Naive thymus-derived CD8-positive, alpha-beta T cell (primary cell): ENCODE data around the gene TMEM60. TPM values are rescaled to one million over a fixed set of nuclear protein-coding genes. Genes with fewer than 3 reads are reported as not detected.
A peak's percentile ranks its signal among the peaks of the same experiment; 100 is the strongest.

Source experiments
- ATAC-seq, 2 donors: fragments of 150-1000 bp; cut with Tn5 transposase in 1 of 2; sonication (Bioruptor Pico), chemical (Tn5 transposase) in 1 of 2; 1 replicate in 1 of 2; 2 replicates in 1 of 2; pipeline ENCODE4 v1.10.0; 2021; ENCODE audit warnings: mild to moderate bottlenecking in 2 of 2, moderate library complexity in 2 of 2
- POLR2A ChIA-PET: fragments of 350-600 bp; sonication (Branson Sonifier 250); formaldehyde crosslinking; loops from one replicate; lab custom pipeline; 2021; ENCODE audit warnings: antibody characterized with exemption; lab: Charles Lee
- DNase-seq, 10 donors: peaks; one replicate each; pipeline versions ENCODE4 v3.0.0 to v3.0.0-alpha.2; 2020 to 2022
- H3K27ac Mint-ChIP-seq, 10 donors: one replicate each; pipeline ENCODE4 v1.8.0; 2020 to 2022; ENCODE audit warnings: mild to moderate bottlenecking in 10 of 10, mixed read lengths in 10 of 10, moderate library complexity in 4 of 10, inconsistent platforms in 1 of 10
- H3K27me3 Mint-ChIP-seq, 5 donors: one replicate each; pipeline ENCODE4 v1.8.0; 2021 to 2022; ENCODE audit warnings: mixed read lengths in 5 of 5
- H3K36me3 Mint-ChIP-seq, 3 donors: one replicate each; pipeline ENCODE4 v1.8.0; 2020 to 2022; ENCODE audit warnings: mixed read lengths in 3 of 3, mild to moderate bottlenecking in 2 of 3, inconsistent platforms in 1 of 3
- H3K4me1 Mint-ChIP-seq, 4 donors: one replicate each; pipeline ENCODE4 v1.8.0; 2021 to 2022; ENCODE audit warnings: mixed read lengths in 4 of 4
- H3K4me3 Mint-ChIP-seq, 10 donors: one replicate each; pipeline ENCODE4 v1.8.0; 2020 to 2022; ENCODE audit warnings: mild to moderate bottlenecking in 10 of 10, mixed read lengths in 10 of 10, moderate library complexity in 6 of 10, inconsistent platforms in 1 of 10
- H3K9me3 Mint-ChIP-seq, 9 donors: one replicate each; pipeline ENCODE4 v1.8.0; 2020 to 2022; ENCODE audit warnings: mixed read lengths in 9 of 9, mild to moderate bottlenecking in 3 of 9, inconsistent platforms in 1 of 9, moderate library complexity in 1 of 9
- polyA plus RNA-seq, 3 donors: library from polyadenylated mRNA; unstranded; fragments of 300-500 nt; fragmentation: Illumina TruSeq; gene quantifications; one replicate each; pipeline ENCODE4 v1.2.3, GENCODE V29; 2021
- total RNA-seq, 8 experiments: library from RNA in 2 of 8; stranded (reverse) in 2 of 8; gene quantifications; one replicate each; pipeline ENCODE4 v1.2.3 and lab custom pipeline; 2021 to 2026

Gene TMEM60
- total and polyA plus RNA-seq, 5 experiments from 2014 or later = 6.7 to 18.6 (median 8.4) TPM

GRCh38 chr7:77765906-77766800 lies 32.1 kb downstream of the TMEM60 start:
- DNase-seq (no peak), ATAC-seq (no peak)
- Mint-ChIP-seq H3K9me3 (no peaks in the 10 kb centered on the region), H3K4me3 (no peak overlapping the region), H3K36me3 (peaks cover 0 to 60% (median 4%) of the 10 kb centered on the region in 3 donors), H3K4me1 (peaks cover 12 to 36% (median 30%) of the 10 kb centered on the region in 4 donors), H3K27ac (peak overlapping the region in 4 of 10 donors; percentile 11 to 65 (median 40)), H3K27me3 (no peaks in the 10 kb centered on the region)
- POLR2A ChIA-PET = no interaction called here

- Mint-ChIP-seq H3K27me3 (no peaks in the 10 kb centered on the region), H3K36me3 (peaks cover 0 to 54% (median 4%) of the 10 kb centered on the region in 3 donors), H3K9me3 (no peaks in the 10 kb centered on the region), H3K4me3 (no peak overlapping the region), H3K27ac (peak overlapping the region in 1 of 10 donors; percentile 12), H3K4me1 (peaks cover 13 to 35% (median 33%) of the 10 kb centered on the region in 4 donors)
- ATAC-seq (no peak), DNase-seq (no peak)
- POLR2A ChIA-PET = no interaction called here
These were observed 32.8 kb downstream of the TMEM60 start for GRCh38 chr7:77765481-77765880.

- ATAC-seq (no peak), DNase-seq (no peak)
- H3K27me3 Mint-ChIP-seq = no peaks in the 10 kb centered on the region
- H3K9me3 Mint-ChIP-seq = no peaks in the 10 kb centered on the region
- POLR2A ChIA-PET = no interaction called here
- H3K27ac Mint-ChIP-seq = peak overlapping the region in 2 of 10 donors; percentile 38 to 51
- H3K36me3 Mint-ChIP-seq = peaks cover 0 to 23% (median 0%) of the 10 kb centered on the region in 3 donors
- H3K4me3 Mint-ChIP-seq = no peak overlapping the region
- H3K4me1 Mint-ChIP-seq = peaks cover 13 to 65% (median 41%) of the 10 kb centered on the region in 4 donors
These were observed 37.3 kb downstream of the TMEM60 start for GRCh38 chr7:77760809-77761453.

- Mint-ChIP-seq H3K36me3 (peaks cover 0 to 18% (median 0%) of the 10 kb centered on the region in 3 donors), H3K9me3 (no peaks in the 10 kb centered on the region), H3K27ac (peak overlapping the region in 6 of 10 donors; percentile 3 to 68 (median 37)), H3K27me3 (no peaks in the 10 kb centered on the region), H3K4me3 (no peak overlapping the region), H3K4me1 (peaks cover 16 to 63% (median 41%) of the 10 kb centered on the region in 4 donors)
- ATAC-seq (peak; percentile 70 to 75), DNase-seq (peak; percentile 36 to 80 (median 71))
- POLR2A ChIA-PET = no interaction called here
These were observed 38.8 kb downstream of the TMEM60 start for GRCh38 chr7:77759294-77759889.

- no peak for DNase-seq
- Mint-ChIP-seq H3K27me3 (no peaks in the 10 kb centered on the region), H3K9me3 (no peaks in the 10 kb centered on the region), H3K36me3 (peaks cover 0 to 23% (median 0%) of the 10 kb centered on the region in 3 donors), H3K27ac (peak overlapping the region; percentile 3 to 91 (median 71)), H3K4me1 (peaks cover 17 to 65% (median 43%) of the 10 kb centered on the region in 4 donors), H3K4me3 (no peak overlapping the region)
- peak in 1 of 2 donors; percentile 47 for ATAC-seq
- POLR2A ChIA-PET = no interaction called here
These were observed 40.6 kb downstream of the TMEM60 start for GRCh38 chr7:77757589-77757988.

- H3K4me3 Mint-ChIP-seq = peak overlapping the region in 1 of 10 donors; percentile 10
These were observed 45.1 kb downstream of the TMEM60 start for GRCh38 chr7:77753173-77753572.

GRCh38 chr7:77752016-77752415 lies 46.2 kb downstream of the TMEM60 start:
- H3K4me1 Mint-ChIP-seq = peaks cover 23 to 65% (median 61%) of the 10 kb centered on the region in 4 donors
- ATAC-seq (no peak), DNase-seq (no peak)
- H3K36me3 Mint-ChIP-seq = peaks cover 0 to 60% (median 10%) of the 10 kb centered on the region in 3 donors
- peak overlapping the region; percentile 42 to 71 (median 60) for H3K27ac Mint-ChIP-seq
- H3K9me3 Mint-ChIP-seq = no peaks in the 10 kb centered on the region
- POLR2A ChIA-PET = no interaction called here
- no peaks in the 10 kb centered on the region for H3K27me3 Mint-ChIP-seq
- H3K4me3 Mint-ChIP-seq = peak overlapping the region in 1 of 10 donors; percentile 30

More at GRCh38 chr7:77753173-77753572, 45.1 kb downstream of the TMEM60 start:
- no peak for ATAC-seq
- H3K27ac Mint-ChIP-seq = peak overlapping the region in 7 of 10 donors; percentile 3 to 82 (median 55)
- H3K9me3 Mint-ChIP-seq = no peaks in the 10 kb centered on the region
- peaks cover 0 to 59% (median 6%) of the 10 kb centered on the region in 3 donors for H3K36me3 Mint-ChIP-seq
- H3K27me3 Mint-ChIP-seq = no peaks in the 10 kb centered on the region
- POLR2A ChIA-PET = no interaction called here
- H3K4me1 Mint-ChIP-seq = peaks cover 24 to 62% (median 59%) of the 10 kb centered on the region in 4 donors
- no peak for DNase-seq

GRCh38 chr7:77747718-77748117 lies 50.5 kb downstream of the TMEM60 start:
- POLR2A ChIA-PET = no interaction called here
- Mint-ChIP-seq H3K9me3 (no peaks in the 10 kb centered on the region), H3K4me3 (no peak overlapping the region)

GRCh38 chr7:77747178-77747577 lies 51.1 kb downstream of the TMEM60 start:
- peaks cover 0 to 58% (median 14%) of the 10 kb centered on the region in 3 donors for H3K36me3 Mint-ChIP-seq
- H3K4me1 Mint-ChIP-seq = peaks cover 19 to 61% (median 48%) of the 10 kb centered on the region in 4 donors
- ATAC-seq = no peak
- H3K27ac Mint-ChIP-seq = peak overlapping the region in 6 of 10 donors; percentile 33 to 82 (median 53)
- H3K9me3 Mint-ChIP-seq = no peaks in the 10 kb centered on the region
- H3K27me3 Mint-ChIP-seq = no peaks in the 10 kb centered on the region
- no peak for DNase-seq
- H3K4me3 Mint-ChIP-seq = no peak overlapping the region
- POLR2A ChIA-PET = no interaction called here

More at GRCh38 chr7:77747718-77748117, 50.5 kb downstream of the TMEM60 start:
- Mint-ChIP-seq H3K27me3 (no peaks in the 10 kb centered on the region), H3K4me1 (peaks cover 22 to 66% (median 51%) of the 10 kb centered on the region in 4 donors), H3K27ac (peak overlapping the region in 8 of 10 donors; percentile 6 to 83 (median 42)), H3K36me3 (peaks cover 0 to 56% (median 13%) of the 10 kb centered on the region in 3 donors)
- ATAC-seq (no peak), DNase-seq (no peak)

GRCh38 chr7:77746824-77747165 lies 51.4 kb downstream of the TMEM60 start:
- POLR2A ChIA-PET = no interaction called here
- Mint-ChIP-seq H3K27ac (peak overlapping the region in 4 of 10 donors; percentile 33 to 60 (median 52)), H3K4me1 (peaks cover 17 to 57% (median 45%) of the 10 kb centered on the region in 4 donors), H3K27me3 (no peaks in the 10 kb centered on the region), H3K36me3 (peaks cover 0 to 60% (median 16%) of the 10 kb centered on the region in 3 donors), H3K9me3 (no peaks in the 10 kb centered on the region), H3K4me3 (no peak overlapping the region)
- ATAC-seq = no peak
- DNase-seq = no peak

GRCh38 chr7:77746164-77746823 lies 51.9 kb downstream of the TMEM60 start:
- ATAC-seq (no peak), DNase-seq (no peak)
- H3K9me3 Mint-ChIP-seq = no peaks in the 10 kb centered on the region
- peaks cover 0 to 59% (median 16%) of the 10 kb centered on the region in 3 donors for H3K36me3 Mint-ChIP-seq
- peaks cover 17 to 54% (median 41%) of the 10 kb centered on the region in 4 donors for H3K4me1 Mint-ChIP-seq
- H3K27ac Mint-ChIP-seq = peak overlapping the region in 4 of 10 donors; percentile 24 to 76 (median 48)
- peak overlapping the region in 1 of 10 donors; percentile 33 for H3K4me3 Mint-ChIP-seq
- POLR2A ChIA-PET = no interaction called here
- no peaks in the 10 kb centered on the region for H3K27me3 Mint-ChIP-seq

- DNase-seq = no peak
- POLR2A ChIA-PET = interaction anchor here (0.6 kb wide), 1 partner anchor 114 kb away, joined by 3 read pairs; no protein-coding TSS in a partner anchor
- no peak for ATAC-seq
- Mint-ChIP-seq H3K27ac (no peak overlapping the region), H3K36me3 (peaks cover 0 to 58% (median 16%) of the 10 kb centered on the region in 3 donors), H3K4me3 (no peak overlapping the region), H3K9me3 (no peaks in the 10 kb centered on the region), H3K27me3 (no peaks in the 10 kb centered on the region), H3K4me1 (peaks cover 15 to 50% (median 37%) of the 10 kb centered on the region in 4 donors)
These were observed 52.5 kb downstream of the TMEM60 start for GRCh38 chr7:77745746-77746145.
